GM19395 (cell line): ENCODE measurements around the gene NKAIN2.
"Not testable (repeated sequence)": the region's sequence is repeated elsewhere in the genome, so short reads cannot be mapped to it uniquely, and the experiment has no call there.

Experiments used
- ATAC-seq: cut with Tn5 transposase; IDR thresholded peaks from one replicate; pipeline ENCODE4 v1.9.1; 2021; ENCODE audit warnings: mild to moderate bottlenecking, moderate library complexity; ENCODE audit not compliant: unreplicated experiment

NKAIN2 gene

DNA sequence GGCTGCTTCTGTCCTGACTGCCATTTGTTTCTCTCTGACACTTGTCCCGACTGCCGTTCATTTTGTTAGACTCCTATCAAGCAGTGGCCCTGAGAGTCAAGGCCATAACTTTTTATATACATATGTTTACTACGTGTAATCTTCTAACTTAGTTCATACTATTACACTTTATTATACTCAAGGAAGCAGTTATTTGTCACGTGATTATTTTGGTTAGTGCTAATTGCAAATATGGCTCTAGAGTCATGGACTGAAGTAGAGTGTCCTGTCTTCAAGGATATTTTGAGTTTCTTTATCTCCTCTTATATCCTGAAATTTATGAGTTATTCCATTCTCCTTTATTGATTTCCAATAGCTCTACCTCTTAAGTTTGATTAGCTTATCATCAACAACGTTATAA is 864.4 kb downstream of the NKAIN2 start:
- ATAC-seq: no peak

DNA sequence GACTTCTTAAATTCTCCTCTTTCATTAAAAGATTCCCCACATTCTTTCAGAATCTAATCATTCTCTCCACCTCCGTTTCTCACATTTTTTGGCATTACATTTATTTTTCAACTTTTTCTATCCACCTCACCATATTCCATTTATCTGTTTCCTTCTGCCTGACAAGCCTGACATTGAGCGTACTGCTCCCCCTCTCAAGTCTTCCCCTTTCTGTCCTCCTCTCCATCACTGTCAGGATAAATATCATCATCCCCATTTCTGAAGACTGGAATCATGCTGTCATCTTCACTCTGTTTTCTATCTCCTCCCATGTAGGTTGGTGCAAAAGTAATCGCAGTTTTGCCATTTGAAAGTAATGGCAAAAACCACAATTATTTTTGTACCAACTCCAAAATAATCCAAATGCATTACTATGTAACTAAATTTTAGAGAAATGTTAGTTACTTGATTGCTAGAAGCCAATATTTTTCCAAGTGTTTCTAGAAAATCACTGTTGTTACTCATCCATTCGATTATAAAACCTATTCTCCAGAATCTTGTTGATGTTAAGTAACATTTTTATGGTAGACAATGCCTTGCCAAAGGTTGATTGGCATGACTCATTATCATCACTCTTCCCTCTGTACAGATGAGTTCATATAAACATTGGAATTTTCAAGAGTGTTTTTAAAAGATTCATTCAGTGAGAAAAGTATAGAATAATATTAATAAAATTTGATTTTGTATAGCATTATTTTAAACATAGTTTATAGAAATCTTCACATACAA is 866.2 kb downstream of the NKAIN2 start:
- no peak for ATAC-seq

DNA sequence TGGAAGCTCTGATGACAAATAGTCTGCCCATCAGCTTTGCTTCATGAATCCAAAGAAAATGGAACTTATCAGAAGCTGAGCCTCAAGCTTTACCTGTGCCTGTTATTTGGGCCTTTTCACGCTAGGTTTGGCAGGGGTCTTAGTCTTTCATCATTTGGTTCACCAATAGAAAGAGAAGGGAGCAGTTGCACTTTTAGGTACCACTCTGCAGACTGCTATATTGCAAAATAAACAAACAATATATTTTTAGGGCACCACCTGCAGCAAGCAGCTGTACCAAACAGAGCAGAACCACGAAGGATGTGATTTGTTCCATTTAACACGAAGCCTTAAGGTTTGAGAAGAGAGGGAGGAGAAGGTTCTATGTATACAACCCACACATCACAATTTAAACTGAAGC is 867.1 kb downstream of the NKAIN2 start:
- ATAC-seq: no peak

DNA sequence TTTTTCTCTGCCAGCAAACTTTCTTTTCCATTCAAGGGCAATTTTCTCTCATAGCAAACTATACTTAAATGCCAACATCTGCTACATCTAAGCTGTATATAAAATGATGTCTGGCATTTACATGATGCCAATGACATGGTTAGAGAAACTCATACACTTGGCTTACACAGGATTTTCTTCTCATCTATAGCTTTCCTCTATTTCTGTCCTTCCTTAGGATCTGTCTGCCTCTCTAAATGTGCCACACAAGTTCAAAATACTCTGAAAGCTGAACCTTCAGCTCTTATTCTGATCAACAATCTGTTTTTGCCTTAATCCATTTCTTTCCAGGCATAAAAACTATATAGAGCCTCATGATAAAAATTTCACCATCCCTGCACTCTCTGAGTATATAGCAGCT is 867.7 kb downstream of the NKAIN2 start:
- ATAC-seq: no peak

DNA sequence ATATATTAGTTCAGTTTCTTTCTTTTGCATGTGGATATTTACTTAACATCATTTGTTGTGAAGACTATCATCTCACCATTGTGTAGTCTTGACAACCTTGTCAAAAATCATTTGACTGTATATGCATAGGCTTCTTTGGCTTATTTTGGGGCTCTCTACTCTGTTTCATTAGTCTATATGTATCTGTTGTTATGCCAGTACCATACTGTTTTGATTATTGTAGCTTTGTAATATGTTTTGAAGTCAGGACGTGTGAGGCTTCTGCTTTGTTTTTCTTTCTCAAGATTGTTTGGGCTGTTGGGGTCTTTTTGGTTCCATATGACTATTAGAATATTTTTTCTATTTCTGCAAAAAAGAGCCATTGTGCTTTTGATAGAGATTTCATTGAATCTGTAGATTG is 870.4 kb downstream of the NKAIN2 start:
- ATAC-seq: no peak

DNA sequence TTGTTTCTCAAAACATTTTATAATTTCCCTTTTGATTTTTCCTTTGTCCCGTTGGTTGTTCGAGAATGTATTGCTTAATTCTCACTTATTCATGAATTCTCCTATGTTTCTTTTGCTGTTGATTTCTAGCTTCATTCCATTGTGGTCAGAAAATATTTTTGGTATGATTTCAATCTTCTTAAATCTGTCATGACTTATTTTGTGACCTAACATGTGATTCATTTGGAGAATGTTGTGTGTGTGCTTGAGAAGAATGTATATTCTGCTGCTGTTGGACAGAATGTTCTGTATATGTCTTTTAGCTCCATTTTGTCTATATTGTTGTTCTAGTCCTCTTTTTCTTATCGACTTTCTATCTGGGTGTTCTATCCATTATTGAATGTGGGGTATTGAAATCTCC is 872.4 kb downstream of the NKAIN2 start:
- ATAC-seq: no peak

DNA sequence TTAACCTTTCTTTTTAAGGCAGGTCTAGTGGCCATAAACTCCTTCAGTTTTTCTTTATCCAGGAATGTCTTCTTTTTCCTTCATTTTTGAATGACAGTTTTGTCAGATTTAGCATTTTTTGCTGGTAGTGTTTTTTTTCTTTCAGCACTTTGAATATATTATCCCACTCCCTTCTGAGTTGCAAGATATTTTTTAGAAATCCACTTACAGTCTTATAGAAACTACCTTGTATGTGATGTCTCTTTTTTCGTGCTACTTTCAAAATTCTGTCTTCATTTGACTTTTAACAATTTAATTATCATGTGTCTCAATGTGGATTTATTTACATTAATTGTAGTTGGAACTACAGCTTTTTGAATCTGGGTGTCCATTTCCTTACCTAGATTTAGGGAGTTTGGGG is 874.2 kb downstream of the NKAIN2 start:
- ATAC-seq: no peak

DNA sequence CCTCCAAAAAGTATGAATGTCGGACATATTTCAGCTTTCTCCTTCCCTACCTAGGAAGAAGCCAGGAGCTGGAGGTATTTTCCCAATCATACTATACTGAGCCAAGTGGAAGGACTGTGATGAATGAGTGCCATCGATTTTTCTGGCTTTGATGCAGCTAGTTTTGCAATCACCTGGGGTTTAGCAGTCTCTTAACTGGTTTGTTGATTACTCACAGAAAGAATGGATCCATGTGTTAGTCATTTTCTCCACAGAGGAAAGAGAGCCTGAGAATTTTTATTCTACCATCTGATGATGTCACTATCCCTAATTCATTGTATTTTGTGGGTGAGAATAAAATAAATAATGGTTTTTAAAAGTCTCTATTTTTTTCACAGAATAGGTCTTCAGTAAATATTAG is 875.7 kb downstream of the NKAIN2 start:
- ATAC-seq: no peak

DNA sequence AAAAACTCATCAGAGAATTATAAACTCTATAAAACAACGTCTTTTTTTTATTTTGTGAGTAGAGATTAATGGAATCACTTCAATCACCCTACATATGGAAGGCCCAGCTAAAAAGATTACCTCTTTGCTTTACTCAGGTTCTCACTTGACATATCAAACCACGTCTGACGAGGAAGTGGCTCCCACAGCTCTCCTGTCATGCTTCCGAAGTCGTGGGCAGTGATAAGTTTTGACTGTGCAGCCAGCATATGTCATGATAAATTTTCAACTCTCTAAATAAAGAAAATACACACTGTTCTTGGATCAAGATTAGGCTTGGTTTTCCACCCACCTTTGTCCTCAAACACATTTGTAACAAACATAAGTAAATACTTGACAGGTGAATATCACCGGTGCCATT is 879.1 kb downstream of the NKAIN2 start:
- no peak for ATAC-seq

DNA sequence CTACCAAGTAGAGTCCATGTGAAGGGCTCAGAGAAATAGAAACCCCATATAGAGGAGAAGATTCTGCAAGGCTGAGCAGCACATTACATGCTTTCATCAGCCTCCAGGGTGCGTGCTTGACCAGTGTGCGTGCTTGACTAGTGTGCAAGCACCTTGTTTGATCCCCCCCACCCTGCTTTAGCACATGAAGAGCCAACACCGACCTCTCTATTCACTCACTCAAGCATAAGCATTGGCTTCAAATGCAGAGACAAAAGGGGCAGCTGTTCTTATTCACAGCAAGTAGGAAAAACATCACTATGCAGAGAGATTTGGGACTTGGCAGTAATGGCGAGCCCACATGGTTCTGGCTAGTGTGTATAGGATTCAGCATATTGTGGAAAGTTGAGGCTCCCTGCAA is 879.8 kb downstream of the NKAIN2 start:
- no peak for ATAC-seq

DNA sequence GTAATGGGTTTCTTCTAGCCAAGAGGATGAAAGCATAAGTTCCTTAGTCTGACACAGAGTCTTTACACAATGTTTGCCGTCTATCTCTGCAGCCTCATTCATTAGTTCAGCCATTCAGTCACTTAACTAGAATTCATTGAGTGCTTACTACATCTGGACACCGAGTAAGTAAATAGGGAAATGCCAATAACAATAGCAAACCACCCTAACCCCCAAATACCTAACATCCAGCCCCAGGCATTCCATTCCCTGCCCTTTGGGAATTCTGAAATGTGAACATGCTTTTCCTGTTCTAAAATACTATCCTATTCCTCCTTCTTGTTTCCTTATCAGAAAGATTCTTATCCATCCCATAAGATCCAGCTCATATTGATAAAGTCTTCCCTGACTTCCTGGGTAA is 881.0 kb downstream of the NKAIN2 start:
- no peak for ATAC-seq

DNA sequence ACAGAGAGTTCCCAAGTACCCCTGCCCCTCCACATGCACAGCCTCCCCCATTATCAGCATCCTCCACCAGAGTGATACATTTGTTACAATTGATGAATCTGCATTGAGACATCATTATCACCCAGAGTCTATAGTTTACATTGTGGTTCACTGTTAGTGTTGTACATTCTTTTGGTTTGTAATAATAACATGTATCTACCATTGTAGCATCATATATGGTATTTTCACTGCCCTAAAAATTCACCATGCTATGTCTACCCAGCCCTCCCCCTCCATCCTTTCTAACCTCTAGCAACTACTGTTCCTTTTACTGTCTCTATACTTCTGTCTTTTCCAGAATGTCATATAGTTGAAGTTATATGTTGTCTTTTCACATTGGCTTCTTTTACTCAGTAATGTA is 884.7 kb downstream of the NKAIN2 start:
- ATAC-seq: no peak

DNA sequence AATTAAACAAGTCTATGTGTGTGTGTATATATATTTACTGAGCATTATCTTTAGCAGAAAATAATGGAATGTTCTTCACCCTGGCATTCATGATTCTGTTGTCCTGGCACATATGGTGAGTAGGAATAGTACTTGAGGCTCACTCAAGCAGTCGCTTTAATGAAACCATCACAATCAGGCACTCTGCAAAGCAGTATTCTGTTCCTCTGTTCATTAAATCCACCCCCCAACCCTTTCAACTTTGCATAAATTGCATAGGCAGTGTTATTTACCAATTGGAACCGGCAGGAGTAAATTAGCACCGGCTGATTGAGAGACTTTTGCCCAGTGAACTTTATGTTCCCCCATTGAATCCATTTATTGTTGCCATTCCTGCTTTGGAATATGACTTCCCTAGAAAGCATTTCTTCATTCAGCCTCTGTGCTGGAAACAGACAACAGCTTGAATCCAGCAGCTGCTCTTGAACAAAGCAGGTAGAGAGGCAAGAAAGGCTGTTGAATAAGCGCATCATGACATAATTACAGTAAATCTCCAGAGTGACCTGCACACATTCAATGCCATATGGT is 890.6 kb downstream of the NKAIN2 start:
- ATAC-seq: no peak

DNA sequence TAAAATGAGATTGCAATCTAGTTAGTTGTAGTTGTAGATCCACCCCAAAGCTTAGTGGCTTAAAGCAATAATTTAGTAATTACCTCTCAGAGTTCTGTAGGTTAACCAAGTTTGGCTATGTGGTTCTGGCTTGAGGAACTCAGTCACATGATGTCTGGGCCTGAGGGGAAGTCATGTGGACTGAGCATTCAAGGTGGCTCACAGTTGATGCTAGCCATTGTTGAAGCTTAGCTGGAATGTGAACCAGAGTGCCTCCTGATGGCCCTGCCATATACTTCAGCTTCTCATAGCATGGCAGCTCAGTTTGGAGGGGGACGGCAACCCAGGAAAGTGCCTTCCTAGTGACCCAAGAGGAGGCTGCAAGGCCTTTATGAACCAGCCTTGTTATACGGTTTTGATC is 895.4 kb downstream of the NKAIN2 start:
- ATAC-seq: no peak

DNA sequence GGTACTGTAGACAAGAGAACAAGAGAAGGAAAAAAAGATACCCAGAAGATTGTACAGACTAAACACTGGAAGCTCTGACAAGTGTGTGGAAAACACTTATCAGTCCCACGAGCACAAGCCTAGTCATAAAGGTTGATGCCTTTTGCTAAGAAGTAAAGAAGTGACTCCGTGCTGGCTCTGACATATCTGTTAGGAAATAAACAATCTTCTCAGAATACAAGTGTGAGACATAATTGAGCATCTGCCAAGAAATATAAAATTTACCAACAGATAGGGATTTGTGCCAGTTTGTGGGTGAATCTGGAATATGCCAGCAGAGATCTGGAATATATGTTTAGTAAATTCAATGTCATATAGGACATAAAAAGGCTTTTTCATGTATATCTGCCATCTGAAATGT is 899.9 kb downstream of the NKAIN2 start:
- no peak for ATAC-seq

DNA sequence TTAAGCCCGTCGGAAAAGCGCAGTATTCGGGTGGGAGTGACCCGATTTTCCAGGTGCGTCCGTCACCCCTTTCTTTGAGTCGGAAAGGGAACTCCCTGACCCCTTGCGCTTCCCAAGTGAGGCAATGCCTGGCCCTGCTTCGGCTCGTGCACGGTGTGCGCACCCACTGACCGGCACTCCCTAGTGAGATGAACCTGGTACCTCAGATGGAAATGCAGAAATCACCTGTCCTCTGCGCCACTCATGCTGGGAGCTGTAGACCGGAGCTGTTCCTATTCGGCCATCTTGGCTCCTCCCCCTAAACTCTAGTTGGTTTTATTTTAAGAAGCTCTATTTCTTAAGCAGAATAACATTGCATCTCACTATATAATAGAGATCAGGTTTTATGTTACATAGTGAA is 908.9 kb downstream of the NKAIN2 start:
- ATAC-seq: not testable (repeated sequence)

DNA sequence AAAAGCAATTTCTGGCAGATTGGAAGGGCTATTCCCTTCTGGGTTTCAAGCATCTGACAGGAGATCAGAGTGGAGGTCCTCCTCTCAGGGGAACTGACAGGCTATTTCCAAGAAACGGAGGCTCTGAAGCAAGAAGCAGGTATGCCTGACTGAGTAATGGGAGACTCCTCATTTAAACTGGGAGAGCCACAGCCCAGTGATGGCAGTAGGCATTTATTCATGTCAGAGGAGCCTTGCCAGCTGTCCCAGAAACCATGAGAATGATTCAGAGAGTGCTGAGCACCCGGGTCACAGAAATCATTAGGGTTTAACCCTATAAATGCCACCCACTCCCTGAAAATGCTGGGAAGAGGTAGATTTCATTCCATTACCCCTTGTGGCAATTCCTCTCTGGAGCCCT is 911.1 kb downstream of the NKAIN2 start:
- no peak for ATAC-seq

DNA sequence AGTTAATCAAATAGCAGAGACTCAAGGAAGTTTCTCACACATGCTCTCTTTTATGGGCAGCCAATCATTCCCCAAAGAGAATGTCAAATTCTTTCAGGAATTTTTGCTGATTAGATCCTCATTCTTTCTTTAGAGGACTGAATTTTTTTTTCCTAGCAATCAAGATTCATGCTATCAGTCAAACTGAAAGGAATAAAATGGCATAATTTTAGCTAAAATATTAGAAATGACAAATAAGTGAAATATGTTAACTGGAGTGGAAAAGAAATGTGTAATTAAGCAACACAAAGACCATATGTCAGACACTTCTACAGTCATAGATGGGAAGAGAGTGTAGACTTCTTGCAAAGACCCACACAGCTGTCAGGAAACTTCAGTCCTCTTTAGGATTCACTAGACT is 916.2 kb downstream of the NKAIN2 start:
- no peak for ATAC-seq

DNA sequence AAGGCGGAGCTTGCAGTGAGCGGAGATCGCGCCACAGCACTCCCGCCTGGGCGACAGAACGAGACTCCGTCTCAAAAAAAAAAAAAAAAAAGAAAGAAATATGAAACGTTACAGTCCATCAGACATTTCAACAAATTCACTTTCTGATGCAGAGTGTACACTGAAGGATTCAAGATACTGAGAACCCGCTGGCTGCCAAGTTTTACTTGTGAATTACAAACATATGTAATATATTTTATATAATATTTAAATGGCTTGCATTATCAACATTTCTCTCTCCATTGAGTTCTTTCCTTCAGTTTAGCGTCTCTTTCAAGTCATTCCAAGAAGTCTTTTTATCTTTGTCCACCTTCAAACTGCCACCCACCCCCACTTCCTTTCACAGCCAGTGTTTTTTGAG is 917.7 kb downstream of the NKAIN2 start:
- ATAC-seq: no peak

DNA sequence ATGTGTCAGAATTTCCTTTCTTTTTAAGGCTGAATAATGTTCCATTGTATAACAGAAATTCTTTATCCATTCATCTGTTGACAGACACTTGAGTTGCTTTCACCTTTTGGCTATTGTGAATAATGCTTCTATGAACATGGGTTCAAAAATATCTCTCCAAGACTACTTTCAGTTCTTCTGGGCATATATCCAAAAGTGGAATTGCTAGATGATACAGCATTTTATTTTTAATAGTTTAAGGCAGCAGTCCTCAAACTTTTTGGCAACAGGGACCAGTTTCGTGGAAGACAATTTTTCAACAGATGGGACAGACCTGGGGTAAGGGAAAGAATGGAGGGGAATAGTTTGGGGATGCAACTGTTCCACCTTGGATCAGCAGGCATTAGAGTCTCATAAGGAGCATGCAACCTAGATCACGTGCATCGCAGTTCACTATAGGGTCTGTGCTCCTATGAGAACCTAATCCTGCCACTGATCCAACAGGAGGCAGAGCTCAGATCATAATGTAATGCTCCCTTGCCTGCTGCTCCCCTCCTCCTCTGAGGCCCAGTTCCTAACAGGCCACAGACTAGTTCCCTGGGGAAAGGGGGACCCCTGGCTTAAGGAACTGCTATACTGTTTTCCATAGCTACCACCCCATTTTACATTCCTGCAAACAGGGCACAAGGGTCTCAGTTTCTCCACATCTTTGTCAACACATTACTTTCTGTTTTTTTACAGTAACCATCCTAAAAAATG is 918.6 kb downstream of the NKAIN2 start:
- no peak for ATAC-seq

DNA sequence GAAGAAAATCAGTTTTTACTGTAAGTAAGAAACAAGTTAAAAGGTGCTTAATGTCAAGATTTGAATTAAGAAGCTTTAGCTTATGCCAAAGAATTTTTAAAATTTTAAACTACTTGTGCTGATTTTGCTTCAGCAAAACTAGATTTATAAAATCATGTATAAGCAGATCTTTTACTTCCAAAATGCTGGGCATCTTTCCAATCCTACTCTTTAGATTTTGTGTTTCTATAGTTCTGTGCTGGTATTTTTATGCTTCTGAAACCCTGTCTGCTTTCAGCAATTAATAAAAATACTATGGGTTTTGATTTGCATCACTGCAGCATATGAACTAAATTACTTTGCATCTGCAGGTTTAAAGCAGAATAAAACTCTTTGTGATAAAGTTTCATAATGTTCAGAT is 920.0 kb downstream of the NKAIN2 start:
- no peak for ATAC-seq

DNA sequence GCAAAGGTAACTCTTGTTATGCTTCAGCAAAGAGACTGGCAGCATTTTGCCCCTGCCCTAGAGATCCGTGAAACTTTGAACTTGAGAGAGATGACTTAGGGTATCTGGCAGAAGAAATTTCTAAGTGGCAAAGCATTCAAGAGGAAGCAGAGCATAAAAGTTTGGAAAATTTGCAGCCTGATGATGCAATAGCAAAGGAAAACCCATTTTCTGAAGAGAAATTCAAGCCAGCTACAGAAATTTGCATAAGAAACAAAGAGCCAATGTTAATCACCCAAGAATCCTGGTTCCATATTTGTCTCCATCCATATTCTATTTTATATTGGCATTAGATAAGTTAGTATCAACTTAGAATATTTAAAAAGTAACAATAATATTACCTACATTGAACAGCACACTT is 934.1 kb downstream of the NKAIN2 start:
- ATAC-seq: not testable (repeated sequence)
